ENCODE measurements around the gene TRIM29. TPM values are rescaled to one million over a fixed set of nuclear protein-coding genes. Genes with fewer than 3 reads are reported as not detected.

Gene TRIM29
- total and polyA plus RNA-seq, 2 of the 13 experiments (the other 11 are each of a cell fraction or from before 2014, with no cell fraction given) = 0.86 TPM

- TF ChIP-seq, protein P1, sequence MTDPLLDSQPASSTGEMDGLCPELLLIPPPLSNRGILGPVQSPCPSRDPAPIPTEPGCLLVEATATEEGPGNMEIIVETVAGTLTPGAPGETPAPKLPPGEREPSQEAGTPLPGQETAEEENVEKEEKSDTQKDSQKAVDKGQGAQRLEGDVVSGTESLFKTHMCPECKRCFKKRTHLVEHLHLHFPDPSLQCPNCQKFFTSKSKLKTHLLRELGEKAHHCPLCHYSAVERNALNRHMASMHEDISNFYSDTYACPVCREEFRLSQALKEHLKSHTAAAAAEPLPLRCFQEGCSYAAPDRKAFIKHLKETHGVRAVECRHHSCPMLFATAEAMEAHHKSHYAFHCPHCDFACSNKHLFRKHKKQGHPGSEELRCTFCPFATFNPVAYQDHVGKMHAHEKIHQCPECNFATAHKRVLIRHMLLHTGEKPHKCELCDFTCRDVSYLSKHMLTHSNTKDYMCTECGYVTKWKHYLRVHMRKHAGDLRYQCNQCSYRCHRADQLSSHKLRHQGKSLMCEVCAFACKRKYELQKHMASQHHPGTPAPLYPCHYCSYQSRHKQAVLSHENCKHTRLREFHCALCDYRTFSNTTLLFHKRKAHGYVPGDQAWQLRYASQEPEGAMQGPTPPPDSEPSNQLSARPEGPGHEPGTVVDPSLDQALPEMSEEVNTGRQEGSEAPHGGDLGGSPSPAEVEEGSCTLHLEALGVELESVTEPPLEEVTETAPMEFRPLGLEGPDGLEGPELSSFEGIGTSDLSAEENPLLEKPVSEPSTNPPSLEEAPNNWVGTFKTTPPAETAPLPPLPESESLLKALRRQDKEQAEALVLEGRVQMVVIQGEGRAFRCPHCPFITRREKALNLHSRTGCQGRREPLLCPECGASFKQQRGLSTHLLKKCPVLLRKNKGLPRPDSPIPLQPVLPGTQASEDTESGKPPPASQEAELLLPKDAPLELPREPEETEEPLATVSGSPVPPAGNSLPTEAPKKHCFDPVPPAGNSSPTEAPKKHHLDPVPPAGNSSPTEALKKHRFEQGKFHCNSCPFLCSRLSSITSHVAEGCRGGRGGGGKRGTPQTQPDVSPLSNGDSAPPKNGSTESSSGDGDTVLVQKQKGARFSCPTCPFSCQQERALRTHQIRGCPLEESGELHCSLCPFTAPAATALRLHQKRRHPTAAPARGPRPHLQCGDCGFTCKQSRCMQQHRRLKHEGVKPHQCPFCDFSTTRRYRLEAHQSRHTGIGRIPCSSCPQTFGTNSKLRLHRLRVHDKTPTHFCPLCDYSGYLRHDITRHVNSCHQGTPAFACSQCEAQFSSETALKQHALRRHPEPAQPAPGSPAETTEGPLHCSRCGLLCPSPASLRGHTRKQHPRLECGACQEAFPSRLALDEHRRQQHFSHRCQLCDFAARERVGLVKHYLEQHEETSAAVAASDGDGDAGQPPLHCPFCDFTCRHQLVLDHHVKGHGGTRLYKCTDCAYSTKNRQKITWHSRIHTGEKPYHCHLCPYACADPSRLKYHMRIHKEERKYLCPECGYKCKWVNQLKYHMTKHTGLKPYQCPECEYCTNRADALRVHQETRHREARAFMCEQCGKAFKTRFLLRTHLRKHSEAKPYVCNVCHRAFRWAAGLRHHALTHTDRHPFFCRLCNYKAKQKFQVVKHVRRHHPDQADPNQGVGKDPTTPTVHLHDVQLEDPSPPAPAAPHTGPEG (CRISPR knock-in tag; IDR thresholded peaks at IDR 0.05) = no peak
- TF ChIP-seq ZNF569 (CRISPR knock-in tag; IDR thresholded peaks at IDR 0.05; ENCODE audit: borderline replicate concordance) (no peak), ZNF337 (CRISPR knock-in tag; IDR thresholded peaks at IDR 0.05; ENCODE audit: borderline replicate concordance, low read depth) (no peak), HIVEP1 (CRISPR knock-in tag; IDR thresholded peaks at IDR 0.05) (no peak), ZNF598 (CRISPR knock-in tag; IDR thresholded peaks at IDR 0.05; ENCODE audit: borderline replicate concordance) (no peak), ZMYM3 (CRISPR knock-in tag; IDR thresholded peaks at IDR 0.05) (no peak), ZNF629 (CRISPR knock-in tag; conservative IDR thresholded peaks at IDR 0.05) (peak; percentile 20; the same call in 1 of the 2 replicates), PAWR (CRISPR knock-in tag; IDR thresholded peaks at IDR 0.05; ENCODE audit: borderline replicate concordance) (no peak), NR2F2 (IDR thresholded peaks at IDR 0.05; ENCODE audit: borderline replicate concordance, low read depth) (no peak), TCF12 (IDR thresholded peaks at IDR 0.05) (no peak), TCF12 (CRISPR knock-in tag; IDR thresholded peaks at IDR 0.05) (no peak), KDM5B (CRISPR knock-in tag; IDR thresholded peaks at IDR 0.05; ENCODE audit: borderline replicate concordance) (peak; percentile 55; the same call in 1 of the 2 replicates), ETV5 (CRISPR knock-in tag; IDR thresholded peaks at IDR 0.05; ENCODE audit: borderline replicate concordance) (peak; percentile 39), ZFP62 (CRISPR knock-in tag; IDR thresholded peaks at IDR 0.05) (no peak), HDAC6 (IDR thresholded peaks at IDR 0.05; ENCODE audit: low read depth, low read length) (no peak)
- TF ChIP-seq, protein P2, sequence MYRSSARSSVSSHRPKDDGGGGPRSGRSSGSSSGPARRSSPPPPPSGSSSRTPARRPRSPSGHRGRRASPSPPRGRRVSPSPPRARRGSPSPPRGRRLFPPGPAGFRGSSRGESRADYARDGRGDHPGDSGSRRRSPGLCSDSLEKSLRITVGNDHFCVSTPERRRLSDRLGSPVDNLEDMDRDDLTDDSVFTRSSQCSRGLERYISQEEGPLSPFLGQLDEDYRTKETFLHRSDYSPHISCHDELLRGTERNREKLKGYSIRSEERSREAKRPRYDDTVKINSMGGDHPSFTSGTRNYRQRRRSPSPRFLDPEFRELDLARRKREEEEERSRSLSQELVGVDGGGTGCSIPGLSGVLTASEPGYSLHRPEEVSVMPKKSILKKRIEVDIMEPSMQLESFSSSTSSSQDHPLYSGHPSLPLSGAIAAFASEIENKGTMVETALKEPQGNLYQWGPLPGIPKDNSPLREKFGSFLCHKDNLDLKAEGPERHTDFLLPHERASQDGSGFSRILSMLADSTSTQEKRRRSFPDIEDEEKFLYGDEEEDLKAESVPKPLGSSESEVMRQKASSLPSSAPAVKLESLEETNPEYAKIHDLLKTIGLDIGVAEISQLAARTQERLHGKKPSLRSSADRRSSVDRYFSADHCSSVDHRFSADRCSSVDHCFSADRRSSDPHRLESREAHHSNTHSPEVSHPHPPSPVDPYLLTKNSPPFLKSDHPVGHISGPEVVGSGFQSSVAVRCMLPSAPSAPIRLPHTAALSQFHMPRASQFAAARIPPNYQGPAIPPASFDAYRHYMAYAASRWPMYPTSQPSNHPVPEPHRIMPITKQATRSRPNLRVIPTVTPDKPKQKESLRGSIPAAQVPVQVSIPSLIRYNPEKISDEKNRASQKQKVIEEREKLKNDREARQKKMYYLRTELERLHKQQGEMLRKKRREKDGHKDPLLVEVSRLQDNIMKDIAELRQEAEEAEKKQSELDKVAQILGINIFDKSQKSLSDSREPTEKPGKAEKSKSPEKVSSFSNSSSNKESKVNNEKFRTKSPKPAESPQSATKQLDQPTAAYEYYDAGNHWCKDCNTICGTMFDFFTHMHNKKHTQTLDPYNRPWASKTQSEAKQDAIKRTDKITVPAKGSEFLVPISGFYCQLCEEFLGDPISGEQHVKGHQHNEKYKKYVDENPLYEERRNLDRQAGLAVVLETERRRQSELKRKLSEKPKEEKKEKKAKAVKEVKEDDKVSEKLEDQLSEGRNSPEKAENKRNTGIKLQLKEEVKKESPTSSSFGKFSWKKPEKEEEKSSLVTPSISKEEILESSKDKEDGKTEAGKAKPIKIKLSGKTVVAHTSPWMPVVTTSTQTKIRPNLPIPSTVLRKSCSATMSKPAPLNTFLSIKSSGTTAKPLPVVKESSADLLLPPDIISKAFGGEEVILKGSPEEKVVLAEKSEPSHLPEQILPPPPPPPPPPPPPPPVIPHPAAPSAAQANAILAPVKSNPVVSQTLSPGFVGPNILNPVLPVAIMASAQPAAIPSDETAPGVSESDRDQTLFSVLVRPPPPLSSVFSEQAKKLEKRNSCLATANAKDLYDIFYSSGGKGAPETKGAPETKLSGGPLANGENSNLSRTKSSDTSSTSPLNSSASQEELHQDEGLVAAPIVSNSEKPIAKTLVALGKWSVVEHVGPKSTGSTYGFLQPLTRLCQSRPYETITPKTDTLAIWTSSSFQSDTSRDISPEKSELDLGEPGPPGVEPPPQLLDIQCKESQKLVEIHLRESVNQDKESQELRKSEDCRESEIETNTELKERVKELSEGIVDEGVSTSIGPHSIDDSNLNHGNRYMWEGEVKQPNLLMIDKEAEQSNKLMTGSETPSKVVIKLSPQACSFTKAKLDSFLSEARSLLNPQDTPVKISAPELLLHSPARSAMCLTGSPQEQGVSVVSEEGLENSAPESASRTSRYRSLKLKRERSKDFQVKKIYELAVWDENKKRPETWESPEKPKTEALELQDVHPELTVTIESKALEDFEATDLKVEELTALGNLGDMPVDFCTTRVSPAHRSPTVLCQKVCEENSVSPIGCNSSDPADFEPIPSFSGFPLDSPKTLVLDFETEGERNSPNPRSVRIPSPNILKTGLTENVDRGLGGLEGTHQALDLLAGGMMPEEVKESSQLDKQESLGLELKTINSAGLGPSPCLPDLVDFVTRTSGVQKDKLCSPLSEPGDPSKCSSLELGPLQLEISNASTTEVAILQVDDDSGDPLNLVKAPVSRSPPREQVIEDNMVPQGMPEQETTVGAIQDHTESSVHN (CRISPR knock-in tag; IDR thresholded peaks at IDR 0.05) = no peak
Measured at GRCh38 chr11:120168960-120169681, 31.2 kb upstream of the TRIM29 start (continued).

All from HepG2 (cell line).